K562 (cell line): ENCODE results near the gene C2. TPM values are rescaled to one million over a fixed set of nuclear protein-coding genes. Genes with fewer than 3 reads are reported as not detected.

Experiments used
- BHLHE40 ChIP-seq: IDR thresholded peaks from 2 replicates; pipeline ENCODE4 v1.6.1; 2011; ENCODE audit warnings: low read length, improper control_type of control experiment
- CBX2 ChIP-seq: fragments of 200-600 bp; sonication (generic); IDR thresholded peaks from one replicate; pipeline ENCODE4 v1.6.1; 2012; ENCODE audit warnings: mild to moderate bottlenecking, low read length, inconsistent platforms; ENCODE audit not compliant: insufficient read depth, poor library complexity, severe bottlenecking
- GTF2E2 ChIP-seq: fragments of 200-800 bp; sonication (Bioruptor generic); IDR thresholded peaks from 2 replicates; pipeline ENCODE4 v1.6.1; 2016; ENCODE audit warnings: missing genetic modification characterization, missing compliant biosample characterization
- IFI16 ChIP-seq: fragments of 250-450 bp; sonication (Bioruptor Pico); IDR thresholded peaks from 2 replicates; pipeline ENCODE4 v2.1.2; 2022; ENCODE audit warnings: mild to moderate bottlenecking, inconsistent platforms
- JUNB ChIP-seq: fragments of 450-650 bp; formaldehyde crosslinking; conservative IDR thresholded peaks from 2 replicates; pipeline ENCODE4 v1.4.0; 2020; ENCODE audit warnings: mild to moderate bottlenecking
- MYNN ChIP-seq, 2 experiments: sonication (generic); formaldehyde crosslinking in 1 of 2; IDR thresholded peaks; 2 replicates each; pipeline versions ENCODE4 v1.5.0 to v1.6.1; 2016 to 2020; ENCODE audit warnings: antibody characterized with exemption in 1 of 2, missing genetic modification reagents in 1 of 2
- PCBP2 ChIP-seq: fragments of 200-400 bp; formaldehyde crosslinking; IDR thresholded peaks from 2 replicates; pipeline ENCODE4 v1.6.1; 2018; ENCODE audit warnings: low read length, low read depth, mild to moderate bottlenecking, moderate library complexity; ENCODE audit not compliant: poor library complexity, severe bottlenecking
- TGIF2 ChIP-seq: sonication (generic); formaldehyde crosslinking; IDR thresholded peaks from 2 replicates; pipeline ENCODE4 v1.8.1; 2022; ENCODE audit warnings: mild to moderate bottlenecking, missing genetic modification reagents, moderate library complexity
- THRB ChIP-seq: fragments of 450-650 bp; formaldehyde crosslinking; conservative IDR thresholded peaks from 2 replicates; pipeline ENCODE4 v1.4.0; 2022; ENCODE audit warnings: mild to moderate bottlenecking, missing genetic modification characterization
- ZNF766 ChIP-seq: fragments of 200-800 bp; sonication (Bioruptor generic); conservative IDR thresholded peaks from 2 replicates; pipeline ENCODE4 v1.6.1; 2016; ENCODE audit warnings: missing genetic modification characterization, missing compliant biosample characterization
- polyA plus RNA-seq, 8 experiments: library from polyadenylated mRNA; depleted of rRNA in 4 of 8; stranded (reverse) in 5 of 8; unstranded in 3 of 8; fragments of >200 nt; fragmentation: Nextera tagmentation in 2 of 8; fragmentation: Illumina TruSeq in 1 of 8; extraction: Ambion mirVana in 2 of 8; extraction: Trizol in 1 of 8; gene quantifications; 2 replicates each; pipeline versions ENCODE4 v1.2.1 to v1.2.3, GENCODE V29; 2011 to 2014; ENCODE audit warnings: inconsistent platforms in 1 of 8, missing spikeins in 1 of 8
- total RNA-seq, 7 experiments: library from RNA; depleted of rRNA in 6 of 7; stranded (reverse); fragments of >200 nt in 6 of 7; fragmentation: Illumina TruSeq in 2 of 7; extraction: Trizol in 2 of 7; gene quantifications; 2 replicates each; pipeline versions ENCODE4 v1.2.1 to v1.2.3, GENCODE V29; 2011 to 2021; ENCODE audit warnings: low replicate concordance in 1 of 7
- TF ChIP-seq, protein P1 (sequence below), 2 experiments: fragments of 450-650 bp; conservative IDR thresholded peaks; 2 replicates each; pipeline ENCODE4 v1.6.1; 2017; ENCODE audit warnings: mild to moderate bottlenecking in 2 of 2, moderate library complexity in 2 of 2
- TF ChIP-seq, protein P2 (sequence below): sonication (generic); formaldehyde crosslinking; IDR thresholded peaks from 2 replicates; pipeline ENCODE4 v1.8.1; 2023; ENCODE audit warnings: mild to moderate bottlenecking, missing genetic modification reagents, moderate library complexity

C2 gene
- total and polyA plus RNA-seq, 9 of the 15 experiments (the other 6 are each of a cell fraction or from before 2014, with no cell fraction given), result 0.05 to 1.1 (median 0.39) TPM; not detected in 1

GRCh38 chr6:31896856-31897611, 30.5 kb upstream of the C2 start (continued):
- TF ChIP-seq THRB (no peak), TGIF2 (CRISPR knock-in tag) (peak; percentile 53; the same call in 1 of the 2 replicates), MYNN (IDR thresholded peaks at IDR 0.05) (no peak), MYNN (CRISPR knock-in tag; IDR thresholded peaks at IDR 0.05) (no peak), PCBP2 (peak; percentile 65), IFI16 (CRISPR knock-in tag) (no peak), CBX2 (no peak), BHLHE40 (peak; percentile 29; the same call in 1 of the 2 replicates), JUNB (CRISPR knock-in tag) (no peak), GTF2E2 (peak; percentile 90; the same call in 1 of the 2 replicates), ZNF766 (CRISPR knock-in tag) (peak; percentile 87)
- TF ChIP-seq, protein P1, sequence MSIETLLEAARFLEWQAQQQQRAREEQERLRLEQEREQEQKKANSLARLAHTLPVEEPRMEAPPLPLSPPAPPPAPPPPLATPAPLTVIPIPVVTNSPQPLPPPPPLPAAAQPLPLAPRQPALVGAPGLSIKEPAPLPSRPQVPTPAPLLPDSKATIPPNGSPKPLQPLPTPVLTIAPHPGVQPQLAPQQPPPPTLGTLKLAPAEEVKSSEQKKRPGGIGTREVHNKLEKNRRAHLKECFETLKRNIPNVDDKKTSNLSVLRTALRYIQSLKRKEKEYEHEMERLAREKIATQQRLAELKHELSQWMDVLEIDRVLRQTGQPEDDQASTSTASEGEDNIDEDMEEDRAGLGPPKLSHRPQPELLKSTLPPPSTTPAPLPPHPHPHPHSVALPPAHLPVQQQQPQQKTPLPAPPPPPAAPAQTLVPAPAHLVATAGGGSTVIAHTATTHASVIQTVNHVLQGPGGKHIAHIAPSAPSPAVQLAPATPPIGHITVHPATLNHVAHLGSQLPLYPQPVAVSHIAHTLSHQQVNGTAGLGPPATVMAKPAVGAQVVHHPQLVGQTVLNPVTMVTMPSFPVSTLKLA (conservative IDR thresholded peaks at IDR 0.05), result no peak; a peak in 1 of 4 replicates
- TF ChIP-seq, protein P2, sequence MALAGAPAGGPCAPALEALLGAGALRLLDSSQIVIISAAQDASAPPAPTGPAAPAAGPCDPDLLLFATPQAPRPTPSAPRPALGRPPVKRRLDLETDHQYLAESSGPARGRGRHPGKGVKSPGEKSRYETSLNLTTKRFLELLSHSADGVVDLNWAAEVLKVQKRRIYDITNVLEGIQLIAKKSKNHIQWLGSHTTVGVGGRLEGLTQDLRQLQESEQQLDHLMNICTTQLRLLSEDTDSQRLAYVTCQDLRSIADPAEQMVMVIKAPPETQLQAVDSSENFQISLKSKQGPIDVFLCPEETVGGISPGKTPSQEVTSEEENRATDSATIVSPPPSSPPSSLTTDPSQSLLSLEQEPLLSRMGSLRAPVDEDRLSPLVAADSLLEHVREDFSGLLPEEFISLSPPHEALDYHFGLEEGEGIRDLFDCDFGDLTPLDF (CRISPR knock-in tag), result 0 out of 2 replicates have a peak, but pooled peaks have one; percentile 2
